Loucy (cell line): ENCODE measurements around the gene PDX1.

Experiments
- EZH2phosphoT487 ChIP-seq: fragments of 200-600 bp; IDR thresholded peaks from 2 replicates; pipeline ENCODE4 v1.6.1; 2018; ENCODE audit warnings: antibody characterized with exemption, mild to moderate bottlenecking, moderate library complexity, borderline replicate concordance
- TF ChIP-seq, protein P1 (sequence below): fragments of 200-600 bp; sonication (generic); conservative IDR thresholded peaks from 2 replicates; pipeline ENCODE4 v1.5.1; 2014; ENCODE audit warnings: mild to moderate bottlenecking, antibody characterized with exemption, low read length

- TF ChIP-seq, protein P1, sequence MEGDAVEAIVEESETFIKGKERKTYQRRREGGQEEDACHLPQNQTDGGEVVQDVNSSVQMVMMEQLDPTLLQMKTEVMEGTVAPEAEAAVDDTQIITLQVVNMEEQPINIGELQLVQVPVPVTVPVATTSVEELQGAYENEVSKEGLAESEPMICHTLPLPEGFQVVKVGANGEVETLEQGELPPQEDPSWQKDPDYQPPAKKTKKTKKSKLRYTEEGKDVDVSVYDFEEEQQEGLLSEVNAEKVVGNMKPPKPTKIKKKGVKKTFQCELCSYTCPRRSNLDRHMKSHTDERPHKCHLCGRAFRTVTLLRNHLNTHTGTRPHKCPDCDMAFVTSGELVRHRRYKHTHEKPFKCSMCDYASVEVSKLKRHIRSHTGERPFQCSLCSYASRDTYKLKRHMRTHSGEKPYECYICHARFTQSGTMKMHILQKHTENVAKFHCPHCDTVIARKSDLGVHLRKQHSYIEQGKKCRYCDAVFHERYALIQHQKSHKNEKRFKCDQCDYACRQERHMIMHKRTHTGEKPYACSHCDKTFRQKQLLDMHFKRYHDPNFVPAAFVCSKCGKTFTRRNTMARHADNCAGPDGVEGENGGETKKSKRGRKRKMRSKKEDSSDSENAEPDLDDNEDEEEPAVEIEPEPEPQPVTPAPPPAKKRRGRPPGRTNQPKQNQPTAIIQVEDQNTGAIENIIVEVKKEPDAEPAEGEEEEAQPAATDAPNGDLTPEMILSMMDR, result no peak
- no peak for TF ChIP-seq EZH2phosphoT487
Measured at GRCh38 chr13:27925220-27925991, 5.6 kb downstream of the PDX1 start.
